HS-5 (cell line): ENCODE measurements around the gene CD248.
A peak's percentile ranks its signal among the peaks of the same experiment; 100 is the strongest.

ENCODE experiments used
- DNase-seq: peaks from one replicate; pipeline ENCODE4 v3.0.0-alpha.2; 2012; ENCODE audit warnings: low read depth

CD248 gene

DNA sequence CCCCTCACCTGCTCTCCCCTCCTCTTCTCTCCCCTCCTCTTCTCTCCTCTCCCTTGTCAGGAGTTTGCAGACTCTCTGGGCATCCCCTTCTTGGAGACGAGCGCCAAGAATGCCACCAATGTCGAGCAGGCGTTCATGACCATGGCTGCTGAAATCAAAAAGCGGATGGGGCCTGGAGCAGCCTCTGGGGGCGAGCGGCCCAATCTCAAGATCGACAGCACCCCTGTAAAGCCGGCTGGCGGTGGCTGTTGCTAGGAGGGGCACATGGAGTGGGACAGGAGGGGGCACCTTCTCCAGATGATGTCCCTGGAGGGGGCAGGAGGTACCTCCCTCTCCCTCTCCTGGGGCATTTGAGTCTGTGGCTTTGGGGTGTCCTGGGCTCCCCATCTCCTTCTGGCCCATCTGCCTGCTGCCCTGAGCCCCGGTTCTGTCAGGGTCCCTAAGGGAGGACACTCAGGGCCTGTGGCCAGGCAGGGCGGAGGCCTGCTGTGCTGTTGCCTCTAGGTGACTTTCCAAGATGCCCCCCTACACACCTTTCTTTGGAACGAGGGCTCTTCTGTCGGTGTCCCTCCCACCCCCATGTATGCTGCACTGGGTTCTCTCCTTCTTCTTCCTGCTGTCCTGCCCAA, 40.7 kb downstream of the CD248 start:
- DNase-seq, result no peak

GRCh38 chr11:66275396-66275795, 41.4 kb downstream of the CD248 start:
- DNase-seq, result no peak

- DNase-seq, result no peak
These were observed 42.6 kb downstream of the CD248 start for GRCh38 chr11:66274219-66274618.

GRCh38 chr11:66272596-66272995, 44.2 kb downstream of the CD248 start:
- DNase-seq, result no peak

DNA sequence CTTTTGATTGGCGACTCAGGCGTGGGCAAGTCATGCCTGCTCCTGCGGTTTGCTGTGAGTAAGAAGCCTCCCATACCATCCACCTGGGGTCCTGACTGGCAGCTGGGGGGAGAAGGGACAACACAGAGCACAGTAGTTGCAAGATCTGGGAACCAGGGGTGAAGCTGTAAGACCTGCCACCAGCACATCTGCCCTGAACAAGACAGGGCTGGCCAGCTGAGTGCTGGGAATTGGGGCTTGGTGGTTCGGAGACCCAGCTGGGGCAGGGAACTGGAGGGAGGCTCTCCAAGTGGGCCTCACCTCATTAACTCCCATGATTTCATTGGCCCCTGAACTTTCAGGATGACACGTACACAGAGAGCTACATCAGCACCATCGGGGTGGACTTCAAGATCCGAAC, 45.0 kb downstream of the CD248 start:
- DNase-seq, result no peak

DNA sequence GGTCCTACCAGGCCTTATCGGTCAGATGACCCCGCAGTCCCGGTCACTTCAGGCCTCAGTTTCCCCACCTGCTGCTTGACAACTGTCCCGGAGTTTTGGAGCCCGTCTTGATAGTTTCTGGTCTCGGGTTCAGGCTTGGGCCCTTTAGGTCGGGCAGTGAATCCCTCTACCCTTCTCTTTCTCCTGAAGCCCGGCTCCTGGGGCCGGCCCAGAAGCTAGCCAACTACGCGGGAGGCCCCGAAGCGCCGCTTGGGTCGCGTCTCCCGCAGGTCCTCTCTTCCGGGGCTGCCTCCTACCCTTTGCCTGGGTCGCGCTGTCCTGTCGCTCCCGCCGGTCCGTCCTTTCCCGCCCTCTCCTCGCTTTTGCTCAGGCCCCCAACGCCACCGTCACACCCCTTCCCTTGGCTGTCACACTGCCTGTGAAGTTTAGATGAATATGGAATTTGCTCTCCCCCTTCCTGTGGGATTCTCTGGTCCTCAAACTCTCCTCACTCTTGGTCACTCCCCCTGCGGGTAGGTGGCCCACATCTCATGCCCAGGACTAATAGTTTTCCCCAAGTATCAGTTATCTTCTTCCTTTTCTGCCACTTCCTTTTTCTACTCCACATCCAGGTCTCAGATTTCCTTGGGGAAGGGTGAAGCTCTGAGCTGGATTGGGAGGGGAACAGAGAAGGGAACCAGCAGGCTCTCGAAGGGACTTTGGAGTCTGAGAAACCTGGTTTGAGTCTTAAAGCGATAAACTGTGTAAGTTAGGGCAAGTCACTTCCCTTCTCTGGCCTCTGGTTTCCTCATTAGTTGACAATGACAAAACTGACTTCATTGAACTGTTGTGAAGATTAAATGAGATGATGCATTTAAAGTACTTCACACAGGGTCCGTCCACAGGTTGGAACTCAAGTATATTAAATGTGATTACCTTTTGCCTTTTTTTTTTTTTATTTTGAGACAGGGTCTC, 47.6 kb downstream of the CD248 start:
- DNase-seq, result no peak

DNA sequence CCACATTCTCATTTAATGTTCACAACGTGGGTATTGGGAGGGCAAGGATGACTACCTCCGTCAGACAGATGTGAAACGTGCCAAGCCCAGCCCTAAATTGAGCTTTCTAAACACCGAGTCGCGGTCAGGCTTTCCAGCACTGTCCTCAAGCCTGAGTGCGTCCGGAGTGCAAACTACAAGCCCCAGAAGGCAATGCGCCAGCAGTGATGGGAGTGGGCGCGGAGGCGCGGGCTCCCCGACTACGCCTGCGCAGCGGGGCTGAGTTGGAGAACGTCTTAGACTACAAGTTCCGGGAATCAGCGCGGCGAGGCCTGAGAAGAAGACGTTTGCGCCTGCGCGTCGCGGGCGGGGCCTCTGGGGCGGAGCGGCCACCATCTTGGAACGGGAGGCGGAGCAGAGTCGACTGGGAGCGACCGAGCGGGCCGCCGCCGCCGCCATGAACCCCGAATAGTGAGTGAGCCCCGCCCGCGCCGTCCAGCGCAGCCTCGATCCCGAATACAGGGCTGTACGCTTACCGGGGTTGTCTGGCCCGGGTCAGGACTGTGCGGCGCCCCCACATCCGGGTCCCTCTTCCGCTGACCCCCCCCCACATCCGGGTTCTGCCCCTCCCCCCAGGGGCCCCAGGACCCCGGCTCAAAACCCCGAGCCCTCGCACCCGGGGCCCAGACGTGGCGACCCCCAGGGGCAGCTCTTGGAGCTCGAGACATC, 48.4 kb downstream of the CD248 start, which contains the start of gene RAB1B:
Gene RAB1B, plus strand, starts transcription at position 396 of the 708 bp plus-strand sequence. Its CDS starts 41 bp downstream, at position 437.
- DNase-seq, result peak; percentile 98

GRCh38 chr11:66267379-66268243, 49.2 kb downstream of the CD248 start:
- DNase-seq, result no peak

DNA sequence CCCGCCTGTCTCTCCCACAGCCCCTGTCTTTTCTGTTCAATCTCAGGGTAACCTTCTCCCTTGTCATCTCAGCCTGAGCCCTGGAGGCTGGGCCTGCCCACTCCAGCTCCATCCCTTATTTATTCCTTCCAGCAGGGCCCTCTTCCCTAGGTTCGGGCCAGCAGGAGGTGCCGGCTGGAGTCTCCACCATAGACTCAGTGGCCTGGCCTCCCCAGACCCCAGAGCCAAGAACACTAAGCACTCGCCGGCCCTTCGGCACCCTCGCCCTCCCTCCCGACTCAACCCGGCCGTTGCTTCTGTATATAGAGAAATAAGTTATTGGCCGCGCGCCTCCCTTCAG, 49.8 kb downstream of the CD248 start:
- no peak for DNase-seq

- no peak for DNase-seq
These were observed 50.3 kb downstream of the CD248 start for GRCh38 chr11:66266378-66267038.

DNA sequence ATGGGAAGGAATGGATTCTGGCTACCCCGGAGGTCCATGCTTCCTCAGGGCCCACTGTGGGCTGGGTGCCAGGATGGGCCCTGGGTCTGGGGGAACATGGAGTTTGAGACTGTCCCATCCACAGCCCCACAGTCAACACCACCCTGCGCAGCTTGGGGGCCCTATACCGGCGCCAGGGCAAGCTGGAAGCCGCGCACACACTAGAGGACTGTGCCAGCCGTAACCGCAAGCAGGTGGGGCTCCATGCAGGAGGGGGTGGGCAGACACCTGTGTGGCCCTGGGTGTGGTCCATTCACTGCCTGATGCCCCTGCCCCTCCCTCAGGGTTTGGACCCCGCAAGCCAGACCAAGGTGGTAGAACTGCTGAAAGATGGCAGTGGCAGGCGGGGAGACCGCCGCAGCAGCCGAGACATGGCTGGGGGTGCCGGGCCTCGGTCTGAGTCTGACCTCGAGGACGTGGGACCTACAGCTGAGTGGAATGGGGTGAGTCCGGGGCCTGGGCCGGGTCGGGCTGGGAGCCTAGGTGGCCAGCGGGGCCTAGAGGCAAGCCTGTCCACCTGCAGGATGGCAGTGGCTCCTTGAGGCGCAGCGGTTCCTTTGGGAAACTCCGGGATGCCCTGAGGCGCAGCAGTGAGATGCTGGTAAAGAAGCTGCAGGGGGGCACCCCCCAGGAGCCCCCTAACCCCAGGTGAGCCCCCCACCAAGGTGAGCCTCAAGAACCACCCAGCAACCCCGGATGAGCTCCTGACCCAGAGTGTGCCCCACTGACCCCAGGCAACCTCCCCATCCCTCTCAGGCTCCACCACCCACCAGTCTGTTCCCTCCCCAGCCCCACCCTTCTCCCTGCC, 51.1 kb downstream of the CD248 start:
- no peak for DNase-seq

DNA sequence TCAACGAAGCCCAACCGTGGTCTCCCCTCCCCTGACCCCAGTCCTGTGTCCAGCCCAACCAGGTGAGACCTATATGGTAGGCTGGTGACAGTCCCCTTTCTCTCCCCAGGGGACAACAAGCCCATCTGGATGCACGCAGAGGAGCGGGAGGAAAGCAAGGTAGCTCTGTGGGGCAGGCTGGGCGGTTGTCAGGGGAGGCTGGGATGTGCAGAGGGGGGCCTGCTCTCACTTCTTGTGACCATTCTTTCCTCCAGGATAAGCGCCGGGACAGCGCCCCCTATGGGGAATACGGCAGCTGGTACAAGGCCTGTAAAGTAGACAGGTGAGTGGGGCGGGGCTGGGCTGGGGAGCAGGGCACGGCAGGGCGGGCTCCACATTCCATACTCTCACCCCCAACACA, 51.9 kb downstream of the CD248 start:
- no peak for DNase-seq
